Stimulated activated CD8-positive, alpha-beta memory T cell treated with anti-CD3 and anti-CD28 coated beads, Interleukin-15, amount 100 ng/mL, for 4 hours (primary cell): ENCODE measurements around the gene INPP4B.

Experiments used
- DNase-seq, 2 donors: peaks; one replicate each; pipeline ENCODE4 v3.0.0-alpha.2; 2020; ENCODE audit warnings: low read depth in 2 of 2

INPP4B gene

GRCh38 chr4:142353149-142353738 lies 492.9 kb downstream of the INPP4B start:
- DNase-seq, result no peak

DNA sequence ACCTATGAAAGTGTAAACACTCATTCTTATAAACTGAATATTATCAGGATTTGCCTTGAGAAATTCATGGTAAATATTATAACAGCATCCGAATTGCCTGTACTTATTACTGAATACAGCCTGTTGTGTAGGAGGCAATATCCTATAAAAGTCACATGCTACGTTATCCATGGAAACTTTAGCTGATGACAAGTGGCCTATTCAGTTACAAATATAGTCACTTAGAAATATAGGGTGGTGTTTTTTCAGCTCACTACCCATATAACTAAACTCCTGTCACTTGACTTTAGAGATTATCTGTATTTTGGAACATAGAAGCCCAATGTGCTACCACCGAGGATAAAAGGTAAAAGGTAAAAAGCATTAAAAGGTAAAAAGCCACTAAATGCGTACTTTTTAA lies 493.4 kb downstream of the INPP4B start:
- DNase-seq, result no peak

- DNase-seq, result no peak
Measured at GRCh38 chr4:142351958-142352357, 494.1 kb downstream of the INPP4B start.

- no peak for DNase-seq
Measured at GRCh38 chr4:142350871-142351270, 495.2 kb downstream of the INPP4B start.

- DNase-seq, result no peak
Measured at GRCh38 chr4:142348613-142349021, 497.5 kb downstream of the INPP4B start.

DNA sequence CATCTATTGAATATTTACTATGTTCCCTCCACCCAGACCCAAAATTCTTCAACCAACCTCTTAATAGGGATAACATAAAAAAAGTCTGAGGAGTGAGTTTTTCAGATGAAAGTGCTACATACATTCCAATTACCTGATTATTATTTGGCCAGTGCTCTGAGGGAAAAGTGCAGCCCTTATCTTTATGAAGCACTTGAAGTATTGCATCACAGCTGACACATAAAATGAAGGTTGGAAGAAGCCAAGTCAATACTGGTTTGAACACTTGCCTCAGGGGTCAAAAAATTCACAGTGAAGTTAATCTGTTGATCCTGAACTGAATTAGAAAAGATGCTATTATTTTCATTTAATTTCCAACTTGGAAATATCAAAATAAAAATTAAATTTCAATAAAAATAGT lies 498.9 kb downstream of the INPP4B start:
- no peak for DNase-seq

GRCh38 chr4:142345924-142346323 lies 500.2 kb downstream of the INPP4B start:
- DNase-seq, result no peak

DNA sequence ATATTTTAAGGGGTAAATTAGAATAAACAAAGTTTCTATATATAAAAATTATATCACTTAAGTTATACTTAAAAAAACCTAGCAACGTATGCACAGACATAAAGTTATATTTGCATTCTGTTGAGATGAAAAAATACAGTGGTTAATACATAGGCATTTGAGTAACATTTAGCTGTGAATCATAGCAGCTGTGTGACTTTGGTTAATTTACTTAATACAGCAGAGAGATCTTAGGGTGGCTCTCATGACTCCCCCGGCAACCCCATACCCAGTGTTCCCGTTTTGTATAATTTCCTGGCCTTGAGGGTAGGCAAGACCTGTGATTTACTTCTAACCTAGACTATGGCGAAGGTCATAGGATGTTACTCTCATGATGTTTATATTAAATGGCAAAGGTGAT lies 504.8 kb downstream of the INPP4B start:
- DNase-seq, result no peak

GRCh38 chr4:142339053-142339452 lies 507.0 kb downstream of the INPP4B start:
- DNase-seq, result no peak

DNA sequence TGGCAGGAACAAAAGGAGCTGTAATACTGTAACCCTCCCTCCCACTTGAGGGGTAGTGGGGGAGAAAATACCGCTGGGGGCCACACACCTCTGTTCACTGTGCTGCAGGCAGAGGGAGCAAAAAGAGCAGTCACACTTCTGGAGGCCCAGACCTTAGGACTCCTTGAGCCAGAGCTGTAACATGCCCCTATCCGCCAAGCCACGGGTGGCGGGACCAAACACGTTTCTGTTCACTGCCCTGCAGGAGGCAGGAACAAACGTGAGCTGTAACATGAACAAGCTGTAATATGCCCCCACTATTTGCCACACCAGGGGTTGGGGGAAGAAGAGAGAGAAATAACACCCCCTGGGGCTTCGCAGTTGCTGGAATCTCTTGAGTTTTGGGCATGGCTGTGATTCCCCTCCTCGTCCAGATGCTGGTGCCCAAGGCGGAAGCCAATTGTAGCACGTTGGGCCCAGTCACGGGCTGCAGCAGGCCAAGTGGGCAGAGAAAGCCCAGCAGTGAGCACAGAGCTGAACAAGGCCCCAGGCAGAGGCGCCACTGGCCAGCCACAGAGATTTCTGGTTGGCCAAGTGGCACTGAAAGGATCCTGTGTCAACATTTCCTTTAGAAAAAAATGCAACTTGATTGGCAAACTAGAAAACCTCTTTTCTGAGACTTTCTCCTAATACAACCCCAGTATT lies 509.7 kb downstream of the INPP4B start:
- no peak for DNase-seq

- no peak for DNase-seq
Measured at GRCh38 chr4:142334931-142335330, 511.2 kb downstream of the INPP4B start.

- DNase-seq, result no peak
Measured at GRCh38 chr4:142331646-142332045, 514.5 kb downstream of the INPP4B start.

GRCh38 chr4:142331132-142331531 lies 515.0 kb downstream of the INPP4B start:
- no peak for DNase-seq

DNA sequence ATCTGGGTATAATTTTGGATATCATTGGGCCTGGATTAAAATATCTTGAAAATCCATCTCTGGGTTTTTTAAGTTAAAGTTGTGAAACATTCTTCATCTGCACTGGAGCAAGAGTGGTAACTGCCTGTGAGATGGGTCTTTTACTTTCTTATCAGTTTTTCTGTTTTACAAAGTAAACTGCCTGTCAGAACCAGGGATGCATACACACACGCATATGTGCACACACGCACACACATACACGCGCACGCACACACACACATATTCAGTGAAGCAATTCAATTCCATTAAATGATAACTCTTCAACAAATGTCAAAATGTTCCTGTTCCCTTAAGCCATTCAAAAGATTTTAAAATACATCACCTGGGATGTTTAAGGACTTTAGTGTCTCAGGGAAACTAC lies 515.8 kb downstream of the INPP4B start:
- no peak for DNase-seq

GRCh38 chr4:142329313-142329712 lies 516.8 kb downstream of the INPP4B start:
- no peak for DNase-seq

DNA sequence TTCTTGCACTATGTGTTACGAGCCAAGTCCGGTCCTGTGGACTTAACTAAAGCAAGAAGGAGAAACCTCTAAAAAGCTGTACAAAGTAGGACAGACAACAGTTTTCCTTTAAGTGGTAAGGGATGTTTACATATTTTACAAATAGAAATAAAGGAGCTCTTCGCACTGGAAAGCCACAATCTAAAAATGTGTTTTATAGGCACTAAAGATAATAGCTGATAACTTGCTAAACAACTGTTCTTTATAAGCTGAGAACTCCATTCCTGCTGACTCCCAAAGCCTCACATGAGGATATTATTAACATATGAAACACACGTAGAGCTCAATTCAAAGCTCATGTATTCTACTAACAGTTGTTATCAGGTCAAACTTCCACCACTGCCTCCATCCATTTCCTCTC lies 519.9 kb downstream of the INPP4B start:
- DNase-seq, result no peak

DNA sequence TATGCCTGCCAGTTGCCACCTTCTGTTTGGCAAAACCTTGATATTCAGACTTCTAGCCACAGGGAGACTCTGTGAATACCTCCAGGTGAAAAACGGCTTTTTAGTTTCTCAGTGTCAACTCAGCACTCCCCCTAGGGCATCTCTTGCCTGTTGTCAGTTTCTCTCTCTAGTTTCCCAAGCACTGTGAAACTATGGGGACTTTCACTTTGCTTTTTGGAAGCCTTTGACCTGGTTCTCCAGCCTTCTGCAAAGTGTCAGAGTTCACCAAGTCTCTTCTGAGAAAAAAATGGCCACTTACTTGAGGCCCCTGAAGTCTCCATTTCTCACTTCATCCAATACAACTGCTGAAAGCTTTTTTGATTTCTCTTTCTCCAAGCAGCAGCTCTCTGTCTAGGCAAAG lies 521.5 kb downstream of the INPP4B start:
- DNase-seq, result no peak

DNA sequence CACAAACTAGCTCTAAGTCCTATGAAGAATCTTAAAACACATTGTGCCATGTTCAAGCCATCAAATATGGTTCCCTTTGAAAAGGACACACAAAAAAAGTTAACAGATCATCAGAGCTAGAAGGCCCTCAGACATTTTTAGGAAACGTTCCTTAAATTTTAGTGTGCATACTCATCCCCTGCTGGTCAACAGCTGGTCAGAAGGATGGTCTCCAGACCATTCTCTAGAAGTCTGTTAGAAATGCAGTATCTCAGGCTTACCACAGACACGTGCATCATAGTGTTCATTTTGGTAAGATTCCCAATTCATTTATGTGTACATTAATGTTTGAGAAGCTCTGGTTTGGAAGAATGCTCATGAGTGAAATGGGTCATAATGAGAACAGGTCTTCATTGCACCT lies 523.1 kb downstream of the INPP4B start:
- DNase-seq, result no peak

DNA sequence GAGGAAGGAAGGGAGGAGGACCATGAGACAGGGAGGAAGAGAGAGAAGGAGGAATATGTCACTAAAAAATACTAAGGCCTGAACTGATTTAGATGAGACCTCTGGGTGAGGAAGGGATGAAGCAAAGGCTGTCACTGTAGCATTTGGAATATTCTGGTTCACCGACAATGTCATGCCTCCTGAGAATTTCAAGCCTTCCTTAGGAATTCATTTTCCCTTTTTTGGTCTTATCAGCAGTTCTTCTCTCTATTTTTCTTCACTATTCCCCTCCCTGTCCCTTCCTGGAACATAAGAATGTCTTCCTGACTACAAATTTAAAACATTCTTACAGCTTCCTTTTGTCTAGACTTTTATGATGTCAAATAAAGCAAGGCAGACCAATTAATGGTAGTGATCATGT lies 527.8 kb downstream of the INPP4B start:
- DNase-seq, result no peak

DNA sequence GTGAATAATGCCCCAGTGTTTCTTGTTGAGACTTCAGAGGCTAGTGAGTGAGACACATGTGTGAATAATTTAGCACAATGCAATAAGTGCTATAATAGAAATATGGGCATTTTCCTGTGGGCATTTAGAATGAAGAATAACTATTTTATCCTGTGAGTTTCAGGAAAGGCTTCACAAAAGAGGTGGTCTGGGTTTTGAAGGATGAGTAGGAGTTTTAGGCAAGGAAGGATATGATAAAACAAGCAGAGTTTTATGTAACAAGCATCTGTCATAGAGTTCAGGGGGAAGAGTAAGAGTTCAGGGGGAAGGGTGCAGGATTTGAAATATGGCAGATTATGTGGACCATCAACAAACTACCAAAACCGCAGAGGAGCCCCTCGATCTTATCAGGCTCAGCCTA lies 529.2 kb downstream of the INPP4B start:
- no peak for DNase-seq

- DNase-seq, result no peak
Measured at GRCh38 chr4:142316025-142316424, 530.1 kb downstream of the INPP4B start.

DNA sequence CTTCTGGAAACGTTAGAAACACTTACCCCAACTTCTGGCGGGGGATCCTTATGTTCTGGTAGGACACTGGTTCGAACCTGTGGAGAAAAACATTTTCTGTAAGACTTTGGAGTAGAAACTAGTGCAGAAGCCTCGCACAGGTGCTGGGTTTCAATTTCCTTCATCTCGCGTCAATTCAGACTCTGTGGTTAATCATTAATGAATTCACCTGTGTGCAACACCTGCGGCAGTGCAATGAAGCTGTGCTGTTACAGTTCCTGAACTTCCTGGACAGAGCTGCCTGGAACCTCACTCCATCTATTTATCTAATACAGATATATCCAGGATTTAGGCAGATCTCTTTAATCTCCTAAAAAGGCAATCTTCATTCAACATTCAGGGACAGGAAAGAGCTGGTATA lies 531.4 kb downstream of the INPP4B start:
- no peak for DNase-seq

- DNase-seq, result no peak
Measured at GRCh38 chr4:142314247-142314646, 531.9 kb downstream of the INPP4B start.

- DNase-seq, result no peak
Measured at GRCh38 chr4:142312391-142312790, 533.7 kb downstream of the INPP4B start.
